Adrenal gland (tissue), 12 donors: ENCODE data around the gene HASPIN. TPM values are rescaled to one million over a fixed set of nuclear protein-coding genes. Genes with fewer than 3 reads are reported as not detected.

ENCODE experiments used
- DNase-seq, 7 donors: peaks; one replicate each; pipeline ENCODE4 v3.0.0-alpha.2; 2019 to 2020
- H3K27ac ChIP-seq, 5 donors: fragments of 200-600 bp; sonication (generic) in 4 of 5; 1 replicate in 3 of 5; 2 replicates in 2 of 5; pipeline versions ENCODE4 v1.5.1 to v1.8.0; 2016 to 2020; ENCODE audit warnings: mild to moderate bottlenecking in 1 of 5
- H3K27me3 ChIP-seq: fragments of 200-600 bp; 2 replicates; pipeline ENCODE4 v1.8.0; 2021
- H3K36me3 ChIP-seq, 2 donors: fragments of 200-600 bp; replicated peaks in 1 of 2; 1 replicate in 1 of 2; 2 replicates in 1 of 2; pipeline versions ENCODE4 v1.5.1 to v1.8.0; 2018 to 2022
- H3K4me1 ChIP-seq, 2 donors: fragments of 200-600 bp; replicated peaks in 1 of 2; 1 replicate in 1 of 2; 2 replicates in 1 of 2; pipeline versions ENCODE4 v1.5.1 to v1.8.0; 2018 to 2021
- H3K4me3 ChIP-seq, 4 donors: fragments of 200-600 bp; sonication (generic) in 3 of 4; one replicate each; pipeline ENCODE4 v1.5.1; 2016 to 2018
- H3K9me3 ChIP-seq, 3 donors: fragments of 200-600 bp; sonication (generic) in 1 of 3; replicated peaks in 1 of 3; 1 replicate in 2 of 3; 2 replicates in 1 of 3; pipeline versions ENCODE4 v1.5.1 to v1.8.0; 2016 to 2021
- POLR2A ChIP-seq, 2 donors: fragments of 450-650 bp; IDR thresholded peaks; one replicate each; pipeline ENCODE4 v1.6.1; 2017; ENCODE audit warnings: antibody characterized with exemption in 2 of 2, mild to moderate bottlenecking in 2 of 2, moderate library complexity in 1 of 2
- whole genome bisulfite sequencing, 4 donors: extraction: QIAGEN DNeasy Blood & Tissue Kit in 2 of 4; methylation state at CpG; one replicate each; pipeline versions ENCODE4 v1.1.5 to v1.1.7; 2013 to 2017; 5-methylcytosine and 5-hydroxymethylcytosine counted together
- intact Hi-C, 2 donors: fragments of 100-400 bp; cut with DNase I; formaldehyde crosslinking; loops; one replicate each; pipeline versions ENCODE4 v1.14.1 to v1.15.0; 2022 to 2023
- polyA plus RNA-seq, 3 donors: library from polyadenylated mRNA; stranded (reverse); fragments of 200-250 nt in 2 of 3; fragments of 350-450 nt in 1 of 3; fragmentation: Illumina TruSeq in 1 of 3; extraction: RNeasy Lipid Tissue Mini Kit (QIAGEN cat#74804) in 1 of 3; gene quantifications; one replicate each; pipeline ENCODE4 v1.2.3, GENCODE V29; 2013 to 2014
- total RNA-seq, 9 donors: library from RNA; depleted of rRNA in 4 of 9; stranded (reverse); fragments of >200 nt in 4 of 9; fragments of 120-200 nt in 1 of 9; fragmentation: NEBNext Ultra II Directional in 1 of 9; extraction: Animal tissue kit (Norgen Biotek cat#: 25700) in 1 of 9; gene quantifications; one replicate each; pipeline versions ENCODE4 v1.1.0 to v1.2.4, GENCODE V29; 2013 to 2023
- TF ChIP-seq, protein P1 (sequence below), 6 experiments: fragments of 450-650 bp in 4 of 6; fragments of 200-600 bp in 2 of 6; sonication (generic) in 1 of 6; IDR thresholded peaks; 1 replicate in 5 of 6; 2 replicates in 1 of 6; pipeline versions ENCODE4 v1.5.1 to v1.8.0; 2016 to 2021; ENCODE audit warnings: antibody characterized with exemption in 6 of 6, mild to moderate bottlenecking in 2 of 6, moderate library complexity in 1 of 6
- donor health status: healthy with polysubstance abuse.
- donor health status: Bipolar disorder and iron deficiency.
- donor health status: DM: yes; HTN: yes; CAD: no.
- donor health status: DM: no; HTN: no; CAD: no.
- donor health status: DM: no; HTN: no; CAD: no.
- donor health status: DM: yes; HTN: yes; CAD: no.

Gene HASPIN
- total and polyA plus RNA-seq, 12 donors, result 0.07 to 1.4 (median 0.39) TPM

DNA sequence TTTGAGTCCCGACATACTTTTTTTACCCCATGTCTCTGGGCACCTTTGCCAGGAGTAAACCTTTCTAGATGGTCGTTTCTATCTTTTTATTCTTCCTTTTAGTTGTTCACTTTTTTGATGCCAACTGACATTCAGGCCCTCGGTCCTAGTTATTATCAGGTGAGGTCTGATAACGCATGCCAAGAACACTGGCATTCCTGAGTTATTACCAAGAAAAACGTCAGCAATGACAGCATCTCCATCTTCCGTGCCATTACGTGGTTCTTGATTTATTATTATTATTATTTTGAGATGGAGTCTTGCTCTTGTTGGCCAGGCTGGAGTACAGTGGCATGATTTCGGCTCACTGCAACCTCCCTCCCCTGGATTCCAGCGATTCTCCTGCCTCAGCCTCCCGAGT is 21.4 kb downstream of the HASPIN start:
- no peaks in the 10 kb centered on the region for H3K27me3 ChIP-seq
- no peak overlapping the region for H3K4me3 ChIP-seq
- H3K4me1 ChIP-seq, result no peaks in the 10 kb centered on the region
- H3K9me3 ChIP-seq, result no peaks in the 10 kb centered on the region
- no peak for TF ChIP-seq POLR2A (IDR thresholded peaks at IDR 0.05)
- TF ChIP-seq, protein P1, sequence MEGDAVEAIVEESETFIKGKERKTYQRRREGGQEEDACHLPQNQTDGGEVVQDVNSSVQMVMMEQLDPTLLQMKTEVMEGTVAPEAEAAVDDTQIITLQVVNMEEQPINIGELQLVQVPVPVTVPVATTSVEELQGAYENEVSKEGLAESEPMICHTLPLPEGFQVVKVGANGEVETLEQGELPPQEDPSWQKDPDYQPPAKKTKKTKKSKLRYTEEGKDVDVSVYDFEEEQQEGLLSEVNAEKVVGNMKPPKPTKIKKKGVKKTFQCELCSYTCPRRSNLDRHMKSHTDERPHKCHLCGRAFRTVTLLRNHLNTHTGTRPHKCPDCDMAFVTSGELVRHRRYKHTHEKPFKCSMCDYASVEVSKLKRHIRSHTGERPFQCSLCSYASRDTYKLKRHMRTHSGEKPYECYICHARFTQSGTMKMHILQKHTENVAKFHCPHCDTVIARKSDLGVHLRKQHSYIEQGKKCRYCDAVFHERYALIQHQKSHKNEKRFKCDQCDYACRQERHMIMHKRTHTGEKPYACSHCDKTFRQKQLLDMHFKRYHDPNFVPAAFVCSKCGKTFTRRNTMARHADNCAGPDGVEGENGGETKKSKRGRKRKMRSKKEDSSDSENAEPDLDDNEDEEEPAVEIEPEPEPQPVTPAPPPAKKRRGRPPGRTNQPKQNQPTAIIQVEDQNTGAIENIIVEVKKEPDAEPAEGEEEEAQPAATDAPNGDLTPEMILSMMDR (IDR thresholded peaks at IDR 0.05), result no peak
- 74 to 81% (median 80%) methylated on average over 10 of the region's 10 CpGs for WGBS, 4 donors
- no peak overlapping the region for H3K27ac ChIP-seq
- intact Hi-C loops, result no loop called here
- DNase-seq, result no peak
- H3K36me3 ChIP-seq, result no peaks in the 10 kb centered on the region

DNA sequence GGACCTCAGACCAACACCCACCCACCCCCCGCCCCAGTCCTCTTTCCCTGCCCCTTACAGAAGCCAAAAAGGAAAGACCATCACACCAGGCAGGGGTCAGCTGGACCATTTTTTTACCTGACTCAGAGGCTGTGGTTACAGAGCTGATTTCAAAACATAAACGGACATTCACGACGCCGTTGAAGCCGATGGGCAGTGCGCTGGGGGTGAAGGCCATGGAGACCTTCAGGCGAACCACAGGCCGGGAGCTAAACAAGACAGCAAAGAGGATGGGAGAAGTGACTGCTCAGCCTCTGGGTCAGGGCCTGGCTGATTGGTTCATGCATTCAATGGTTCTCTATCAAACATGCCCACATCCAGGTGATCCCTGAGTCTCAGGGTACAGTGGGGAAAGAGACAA is 24.1 kb downstream of the HASPIN start:
- Histone ChIP-seq H3K36me3 (no peaks in the 10 kb centered on the region), H3K27me3 (no peaks in the 10 kb centered on the region), H3K4me1 (no peaks in the 10 kb centered on the region), H3K9me3 (no peaks in the 10 kb centered on the region), H3K27ac (no peak overlapping the region), H3K4me3 (no peak overlapping the region)
- WGBS, 4 donors, result 46 to 70% (median 55%) methylated on average over 2 to 9 of the region's 9 CpGs
- DNase-seq, result peak in 2 of 7 donors; percentile 35 to 54
- intact Hi-C loops, result no loop called here
- TF ChIP-seq POLR2A (IDR thresholded peaks at IDR 0.05), result no peak
- TF ChIP-seq, protein P1 (IDR thresholded peaks at IDR 0.05), result no peak

- intact Hi-C loops, result no loop called here
- 86 to 93% (median 91%) methylated on average over 7 of the region's 7 CpGs for WGBS, 4 donors
- no peaks in the 10 kb centered on the region for H3K36me3 ChIP-seq
Measured at GRCh38 chr17:3748576-3748975, 24.9 kb downstream of the HASPIN start.

DNA sequence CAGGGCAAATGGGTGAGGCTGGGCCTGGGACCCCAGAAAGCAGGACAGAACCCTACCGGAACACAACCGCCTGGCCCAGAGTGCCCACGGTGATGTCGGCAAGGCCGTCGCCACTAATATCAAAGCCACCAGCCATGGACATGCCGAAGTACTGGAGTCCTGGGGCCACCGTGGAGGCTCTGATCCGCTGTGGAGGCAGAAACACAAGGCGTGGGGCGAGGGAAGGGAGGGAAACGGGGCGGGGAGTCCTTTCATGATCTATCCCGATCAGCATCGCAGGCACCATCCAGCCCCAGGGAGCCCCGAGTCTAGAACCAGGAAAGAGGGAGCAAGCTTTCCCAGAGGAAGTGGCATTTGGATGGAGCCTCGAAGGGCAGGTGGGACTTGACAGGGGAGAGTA is 26.6 kb downstream of the HASPIN start:
- Histone ChIP-seq H3K27me3 (no peaks in the 10 kb centered on the region), H3K4me3 (no peak overlapping the region), H3K9me3 (no peaks in the 10 kb centered on the region), H3K27ac (no peak overlapping the region), H3K36me3 (no peaks in the 10 kb centered on the region), H3K4me1 (no peaks in the 10 kb centered on the region)
- no peak for TF ChIP-seq POLR2A (IDR thresholded peaks at IDR 0.05)
- TF ChIP-seq, protein P1 (IDR thresholded peaks at IDR 0.05), result no peak
- DNase-seq, result no peak
- WGBS, 4 donors, result 85 to 90% (median 87%) methylated on average over 15 to 17 of the region's 17 CpGs
- intact Hi-C loops, result no loop called here

More at GRCh38 chr17:3748576-3748975, 24.9 kb downstream of the HASPIN start:
- H3K27me3 ChIP-seq, result no peaks in the 10 kb centered on the region
- no peak for TF ChIP-seq POLR2A (IDR thresholded peaks at IDR 0.05)
- TF ChIP-seq, protein P1 (IDR thresholded peaks at IDR 0.05), result no peak
- H3K4me3 ChIP-seq, result no peak overlapping the region
- no peak overlapping the region for H3K27ac ChIP-seq
- H3K4me1 ChIP-seq, result no peaks in the 10 kb centered on the region
- DNase-seq, result no peak
- H3K9me3 ChIP-seq, result no peaks in the 10 kb centered on the region
